Calu3 (cell line): ENCODE data around the gene FAM241B. TPM values are rescaled to one million over a fixed set of nuclear protein-coding genes. Genes with fewer than 3 reads are reported as not detected.

Experiments used
- Bru-seq: library from RNA; stranded (reverse); fragments of 400-500 nt; gene quantifications from one replicate; lab custom pipeline; 2021; lab: Mats Ljungman, UMichigan
- BruChase-seq, 2 experiments: library from RNA; stranded (reverse); fragments of 400-500 nt; gene quantifications; one replicate each; lab custom pipeline; 2021; lab: Mats Ljungman, UMichigan
- BruUV-seq: library from RNA; stranded (reverse); fragments of 400-500 nt; replicated peaks from 2 replicates; lab custom pipeline; 2021; lab: Mats Ljungman, UMichigan
- CTCF ChIA-PET: fragments of 300-600 bp; sonication (Branson Sonifier 250); formaldehyde crosslinking; loops from one replicate; lab custom pipeline; 2022; ENCODE audit warnings: antibody characterized with exemption; lab: Charles Lee
- DNase-seq: peaks from one replicate; pipeline ENCODE4 v3.0.0; 2022
- H3K27ac Mint-ChIP-seq: one replicate; pipeline ENCODE4 v1.8.0; 2022; ENCODE audit warnings: mixed read lengths; ENCODE audit not compliant: unreplicated experiment
- H3K27me3 Mint-ChIP-seq: one replicate; pipeline ENCODE4 v1.8.0; 2022; ENCODE audit warnings: mixed read lengths; ENCODE audit not compliant: unreplicated experiment
- H3K36me3 Mint-ChIP-seq: one replicate; pipeline ENCODE4 v1.8.0; 2022; ENCODE audit warnings: mild to moderate bottlenecking, moderate library complexity, mixed read lengths; ENCODE audit not compliant: insufficient read depth, unreplicated experiment
- H3K4me1 Mint-ChIP-seq: one replicate; pipeline ENCODE4 v1.8.0; 2022; ENCODE audit warnings: mild to moderate bottlenecking, low read depth, mixed read lengths; ENCODE audit not compliant: unreplicated experiment
- H3K4me3 Mint-ChIP-seq: one replicate; pipeline ENCODE4 v1.8.0; 2022; ENCODE audit warnings: mild to moderate bottlenecking, low read depth, moderate library complexity, mixed read lengths; ENCODE audit not compliant: unreplicated experiment
- H3K9me3 Mint-ChIP-seq: one replicate; pipeline ENCODE4 v1.8.0; 2022; ENCODE audit warnings: low read depth, mixed read lengths; ENCODE audit not compliant: unreplicated experiment
- CTCF ChIP-seq: fragments of 200-600 bp; IDR thresholded peaks from one replicate; pipeline ENCODE4 v1.8.0; 2022; ENCODE audit warnings: antibody characterized with exemption; ENCODE audit not compliant: unreplicated experiment
- intact Hi-C: fragments of 100-400 bp; cut with micrococcal nuclease; formaldehyde crosslinking; loops from one replicate; pipeline ENCODE4 v1.10.0; 2022; ENCODE audit not compliant: unreplicated experiment
- long read RNA-seq: library from polyadenylated mRNA; stranded (forward); transcript quantifications from one replicate; pipeline ENCODE4 v2.0.0, GENCODE V29; 2022
- total RNA-seq: library from RNA; stranded (reverse); gene quantifications from 2 replicates; pipeline ENCODE4 v1.2.3, GENCODE V29; 2022

Gene FAM241B, protein sequence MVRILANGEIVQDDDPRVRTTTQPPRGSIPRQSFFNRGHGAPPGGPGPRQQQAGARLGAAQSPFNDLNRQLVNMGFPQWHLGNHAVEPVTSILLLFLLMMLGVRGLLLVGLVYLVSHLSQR
- total RNA-seq, result 22.9 and 25.2 TPM in 2 replicates
- Bru-seq, nascent RNA, result percentile 61 among the genes with signal in this experiment
- BruChase-seq, experiment 1, labeled RNA remaining after a 6-hour chase, result percentile 70 among the genes with signal in this experiment
- BruChase-seq, experiment 2, labeled RNA remaining after a 2-hour chase, result percentile 76 among the genes with signal in this experiment
- long read RNA-seq, transcript FAM241B-201 (4 exons, 1,065 nt), result major isoform, 27 of 40 reads
- long read RNA-seq, partial matches to known transcripts, result 1 of 40 reads
- long read RNA-seq, other reads (novel, unspliced or antisense), result 10 of 40 reads

- H3K36me3 Mint-ChIP-seq, result peaks cover 22% of the 10 kb centered on the region
- CTCF ChIA-PET, result interaction anchor here (0.8 to 1.2 kb wide), 3 partner anchors 28 to 206 kb away, joined by 3 to 4 read pairs (median 4); no protein-coding TSS in a partner anchor
- peak within 1 kb of the TSS; percentile 63 for H3K4me3 Mint-ChIP-seq
- no peak within 1 kb of the TSS for H3K27ac Mint-ChIP-seq
- peak; percentile 91 for DNase-seq
- H3K27me3 Mint-ChIP-seq, result peaks cover 15% of the 10 kb centered on the region
- peaks cover 8% of the 10 kb centered on the region for H3K9me3 Mint-ChIP-seq
- H3K4me1 Mint-ChIP-seq, result no peaks in the 10 kb centered on the region
- intact Hi-C loops, result no loop called here
- peak; percentile 100 for TF ChIP-seq CTCF
- no TSS peak for BruUV-seq
These were observed at the start of gene FAM241B for GRCh38 chr10:69629897-69630650. TSS of gene FAM241B (plus strand) at chr10:69630247. CDS start at chr10:69631744, 1,497 bp downstream.

GRCh38 chr10:69580435-69580834 lies 49.6 kb upstream of the FAM241B start:
- no peaks in the 10 kb centered on the region for H3K9me3 Mint-ChIP-seq
- H3K36me3 Mint-ChIP-seq, result no peaks in the 10 kb centered on the region
- no peak for DNase-seq
- TF ChIP-seq CTCF, result no peak
- H3K4me3 Mint-ChIP-seq, result no peak overlapping the region
- no peak overlapping the region for H3K27ac Mint-ChIP-seq
- no TSS peak for BruUV-seq
- CTCF ChIA-PET, result no interaction called here
- H3K27me3 Mint-ChIP-seq, result peaks cover 65% of the 10 kb centered on the region
- intact Hi-C loops, result no loop called here
- no peaks in the 10 kb centered on the region for H3K4me1 Mint-ChIP-seq

- no peaks in the 10 kb centered on the region for H3K4me1 Mint-ChIP-seq
- H3K36me3 Mint-ChIP-seq, result no peaks in the 10 kb centered on the region
- no peak for TF ChIP-seq CTCF
- no peak overlapping the region for H3K4me3 Mint-ChIP-seq
- intact Hi-C loops, result no loop called here
- no peak for DNase-seq
- no peak overlapping the region for H3K27ac Mint-ChIP-seq
- H3K27me3 Mint-ChIP-seq, result peaks cover 38% of the 10 kb centered on the region
- H3K9me3 Mint-ChIP-seq, result no peaks in the 10 kb centered on the region
- BruUV-seq, result no TSS peak
- CTCF ChIA-PET, result no interaction called here
These were observed 46.9 kb upstream of the FAM241B start for GRCh38 chr10:69583106-69583505.

DNA sequence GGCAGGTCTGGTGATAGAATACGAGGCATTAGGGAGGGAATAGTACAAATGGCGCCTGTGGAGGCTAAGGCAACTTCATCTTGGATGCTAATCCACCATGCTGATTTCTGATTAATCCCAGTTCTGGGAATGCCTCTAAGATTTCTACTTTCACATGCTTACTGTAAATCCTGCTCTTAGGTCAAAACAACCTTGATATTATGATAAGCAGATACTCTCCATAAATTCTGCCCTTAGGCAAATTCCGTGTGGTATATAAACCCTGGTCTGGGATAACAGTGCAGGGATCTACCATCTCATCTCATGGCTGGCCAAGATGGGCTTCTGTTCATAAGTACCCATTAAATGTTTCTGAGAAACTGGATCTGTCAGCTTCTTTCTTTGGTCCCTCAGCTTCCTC lies 45.4 kb upstream of the FAM241B start:
- Mint-ChIP-seq H3K36me3 (no peaks in the 10 kb centered on the region), H3K27ac (no peak overlapping the region), H3K4me1 (no peaks in the 10 kb centered on the region), H3K27me3 (peaks cover 23% of the 10 kb centered on the region), H3K9me3 (no peaks in the 10 kb centered on the region), H3K4me3 (no peak overlapping the region)
- BruUV-seq, result no TSS peak
- intact Hi-C loops, result no loop called here
- CTCF ChIA-PET, result interaction anchor here (1.5 kb wide), 1 partner anchor 10 kb away, joined by 6 read pairs; no protein-coding TSS in a partner anchor
- TF ChIP-seq CTCF, result no peak
- no peak for DNase-seq
